HG02870 (cell line): Measurements from ENCODE around the gene TNNC1.

Experiments
- ATAC-seq: cut with Tn5 transposase; IDR thresholded peaks from one replicate; pipeline ENCODE4 v1.9.1; 2021; ENCODE audit warnings: mild to moderate bottlenecking, moderate library complexity; ENCODE audit not compliant: unreplicated experiment

Gene TNNC1

GRCh38 chr3:52443791-52444687 is 9.8 kb downstream of the TNNC1 start:
- ATAC-seq: no peak

GRCh38 chr3:52443268-52443610 is 10.6 kb downstream of the TNNC1 start:
- ATAC-seq: no peak

- ATAC-seq: no peak
These were observed 11.2 kb downstream of the TNNC1 start for GRCh38 chr3:52442409-52443267.

GRCh38 chr3:52441772-52442332 is 12.0 kb downstream of the TNNC1 start:
- no peak for ATAC-seq

- no peak for ATAC-seq
These were observed 12.6 kb downstream of the TNNC1 start for GRCh38 chr3:52441091-52441771.

- no peak for ATAC-seq
These were observed 13.2 kb downstream of the TNNC1 start for GRCh38 chr3:52440671-52441070.

GRCh38 chr3:52440249-52440551 is 13.6 kb downstream of the TNNC1 start:
- ATAC-seq: no peak

- no peak for ATAC-seq
These were observed 14.2 kb downstream of the TNNC1 start for GRCh38 chr3:52439426-52440248.

- ATAC-seq: no peak
These were observed 15.0 kb downstream of the TNNC1 start for GRCh38 chr3:52438579-52439425.

GRCh38 chr3:52438104-52438376 is 15.8 kb downstream of the TNNC1 start:
- ATAC-seq: no peak

GRCh38 chr3:52437326-52438103 is 16.3 kb downstream of the TNNC1 start:
- ATAC-seq: no peak

GRCh38 chr3:52436500-52437149 is 17.2 kb downstream of the TNNC1 start:
- ATAC-seq: no peak

GRCh38 chr3:52435246-52436101 is 18.4 kb downstream of the TNNC1 start:
- ATAC-seq: no peak

- no peak for ATAC-seq
These were observed 19.2 kb downstream of the TNNC1 start for GRCh38 chr3:52434491-52435115.

GRCh38 chr3:52433996-52434479 is 19.8 kb downstream of the TNNC1 start:
- no peak for ATAC-seq

- no peak for ATAC-seq
These were observed 20.4 kb downstream of the TNNC1 start for GRCh38 chr3:52433328-52433995.
